Esophagus squamous epithelium (tissue), 5 donors: ENCODE measurements around the gene SORCS1. TPM values are rescaled to one million over a fixed set of nuclear protein-coding genes. Genes with fewer than 3 reads are reported as not detected.

Experiments
- DNase-seq: peaks from one replicate; lab custom pipeline; 2025; lab: John Stamatoyannopoulos, UW
- H3K27ac ChIP-seq, 4 donors: fragments of 200-600 bp; sonication (generic); one replicate each; pipeline ENCODE4 v1.5.1; 2016 to 2019; ENCODE audit warnings: mild to moderate bottlenecking in 1 of 4
- H3K27me3 ChIP-seq, 4 donors: fragments of 200-600 bp; sonication (generic); 1 replicate in 3 of 4; 2 replicates in 1 of 4; pipeline versions ENCODE4 v1.5.1 to v1.6.0; 2017 to 2021; ENCODE audit warnings: antibody characterized with exemption in 1 of 4
- H3K36me3 ChIP-seq, 3 donors: fragments of 200-600 bp; sonication (generic); one replicate each; pipeline ENCODE4 v1.5.1; 2016 to 2019
- H3K4me1 ChIP-seq, 3 donors: fragments of 200-600 bp; sonication (generic); one replicate each; pipeline ENCODE4 v1.5.1; 2017 to 2019
- H3K4me3 ChIP-seq, 4 donors: fragments of 200-600 bp; sonication (generic); 1 replicate in 3 of 4; 2 replicates in 1 of 4; pipeline ENCODE4 v1.5.1; 2016 to 2019; ENCODE audit warnings: mild to moderate bottlenecking in 2 of 4, moderate library complexity in 1 of 4
- H3K9me3 ChIP-seq, 3 donors: fragments of 200-600 bp; sonication (generic); one replicate each; pipeline ENCODE4 v1.5.1; 2016 to 2019
- POLR2A ChIP-seq, 4 donors: fragments of 450-650 bp; IDR thresholded peaks; one replicate each; pipeline ENCODE4 v1.6.1; 2017; ENCODE audit warnings: antibody characterized with exemption in 4 of 4, mild to moderate bottlenecking in 4 of 4, moderate library complexity in 3 of 4
- WGBS, 2 donors: methylation state at CpG; one replicate each; pipeline ENCODE4 v1.1.5; 2018; 5-methylcytosine and 5-hydroxymethylcytosine counted together
- intact Hi-C: fragments of 100-400 bp; cut with DNase I; formaldehyde crosslinking; loops from one replicate; pipeline ENCODE4 v1.15.0; 2022
- total RNA-seq, 4 donors: library from RNA; depleted of rRNA; stranded (reverse); fragments of >200 nt; gene quantifications; one replicate each; pipeline ENCODE4 v1.1.0, GENCODE V29; 2016
- TF ChIP-seq, protein P1 (sequence below), 6 experiments: fragments of 450-650 bp in 4 of 6; fragments of 200-600 bp in 2 of 6; sonication (generic) in 2 of 6; IDR thresholded peaks; one replicate each; pipeline ENCODE4 v1.5.1; 2016 to 2019; ENCODE audit warnings: antibody characterized with exemption in 6 of 6, mild to moderate bottlenecking in 4 of 6, moderate library complexity in 4 of 6
- donor health status: DM: yes; HTN: yes; CAD: no.

SORCS1 gene
- total RNA-seq, 4 donors from 2014 or later, result 0.88 to 4.8 (median 1.4) TPM; not detected in 1

DNA sequence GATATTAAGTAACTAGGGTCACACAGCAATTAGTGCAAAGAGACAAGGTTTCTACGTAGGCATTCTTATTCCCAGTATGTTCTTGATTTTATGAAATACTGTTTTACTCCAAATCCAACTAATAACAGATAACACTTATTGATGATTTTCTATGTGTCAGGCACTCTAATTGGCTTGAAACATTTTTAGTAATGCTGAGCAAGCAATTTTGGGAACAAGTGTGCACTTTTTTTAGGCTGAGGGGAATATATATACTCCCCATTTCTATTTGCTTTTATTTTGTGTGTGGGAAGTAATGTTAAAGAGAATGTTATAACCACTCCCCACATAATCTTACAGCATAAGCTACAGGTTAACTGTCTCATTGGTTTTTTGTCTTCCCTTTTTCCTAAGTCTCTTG is 4.2 kb upstream of the SORCS1 start:
- intact Hi-C loops, result no loop called here
- Histone ChIP-seq H3K4me1 (peaks cover 0 to 13% (median 0%) of the 10 kb centered on the region in 3 donors), H3K27ac (no peak overlapping the region), H3K36me3 (no peaks in the 10 kb centered on the region), H3K9me3 (no peaks in the 10 kb centered on the region), H3K4me3 (no peak overlapping the region), H3K27me3 (peaks cover 0 to 36% (median 0%) of the 10 kb centered on the region in 4 donors)
- TF ChIP-seq, protein P1, sequence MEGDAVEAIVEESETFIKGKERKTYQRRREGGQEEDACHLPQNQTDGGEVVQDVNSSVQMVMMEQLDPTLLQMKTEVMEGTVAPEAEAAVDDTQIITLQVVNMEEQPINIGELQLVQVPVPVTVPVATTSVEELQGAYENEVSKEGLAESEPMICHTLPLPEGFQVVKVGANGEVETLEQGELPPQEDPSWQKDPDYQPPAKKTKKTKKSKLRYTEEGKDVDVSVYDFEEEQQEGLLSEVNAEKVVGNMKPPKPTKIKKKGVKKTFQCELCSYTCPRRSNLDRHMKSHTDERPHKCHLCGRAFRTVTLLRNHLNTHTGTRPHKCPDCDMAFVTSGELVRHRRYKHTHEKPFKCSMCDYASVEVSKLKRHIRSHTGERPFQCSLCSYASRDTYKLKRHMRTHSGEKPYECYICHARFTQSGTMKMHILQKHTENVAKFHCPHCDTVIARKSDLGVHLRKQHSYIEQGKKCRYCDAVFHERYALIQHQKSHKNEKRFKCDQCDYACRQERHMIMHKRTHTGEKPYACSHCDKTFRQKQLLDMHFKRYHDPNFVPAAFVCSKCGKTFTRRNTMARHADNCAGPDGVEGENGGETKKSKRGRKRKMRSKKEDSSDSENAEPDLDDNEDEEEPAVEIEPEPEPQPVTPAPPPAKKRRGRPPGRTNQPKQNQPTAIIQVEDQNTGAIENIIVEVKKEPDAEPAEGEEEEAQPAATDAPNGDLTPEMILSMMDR (IDR thresholded peaks at IDR 0.05), result no peak
- no peak for TF ChIP-seq POLR2A (IDR thresholded peaks at IDR 0.05)
- no peak for DNase-seq
- WGBS, 2 donors, result 81 to 82% methylated on average over 1 of the region's 1 CpG

DNA sequence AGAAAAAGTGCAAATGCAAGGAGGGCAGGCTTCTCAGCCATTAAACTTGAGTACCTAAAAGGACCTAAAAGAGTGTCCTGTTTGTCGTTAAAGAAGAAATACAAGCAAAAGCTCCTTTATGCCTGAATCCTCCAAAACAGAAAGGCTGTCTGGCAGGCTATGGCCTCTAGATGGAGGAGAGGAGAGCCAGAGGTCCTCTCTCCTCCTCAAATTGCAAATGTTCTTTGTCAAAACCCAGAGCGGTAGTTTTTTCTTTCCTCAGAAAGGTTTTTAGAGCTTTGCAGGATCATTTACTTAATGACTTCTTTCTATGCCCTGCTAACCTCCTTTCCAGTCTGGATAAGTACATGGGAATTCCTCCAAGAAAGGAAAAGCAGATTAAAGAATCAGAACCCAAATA is 1.9 kb upstream of the SORCS1 start:
- no peak for TF ChIP-seq POLR2A (IDR thresholded peaks at IDR 0.05)
- TF ChIP-seq, protein P1 (IDR thresholded peaks at IDR 0.05), result no peak
- H3K9me3 ChIP-seq, result no peaks in the 10 kb centered on the region
- H3K27ac ChIP-seq, result no peak overlapping the region
- DNase-seq, result no peak
- peaks cover 0 to 58% (median 0%) of the 10 kb centered on the region in 4 donors for H3K27me3 ChIP-seq
- no peaks in the 10 kb centered on the region for H3K36me3 ChIP-seq
- intact Hi-C loops, result no loop called here
- H3K4me3 ChIP-seq, result no peak overlapping the region
- 61 to 64% methylated on average over 2 of the region's 2 CpGs for WGBS, 2 donors
- H3K4me1 ChIP-seq, result peaks cover 0 to 13% (median 0%) of the 10 kb centered on the region in 3 donors

DNA sequence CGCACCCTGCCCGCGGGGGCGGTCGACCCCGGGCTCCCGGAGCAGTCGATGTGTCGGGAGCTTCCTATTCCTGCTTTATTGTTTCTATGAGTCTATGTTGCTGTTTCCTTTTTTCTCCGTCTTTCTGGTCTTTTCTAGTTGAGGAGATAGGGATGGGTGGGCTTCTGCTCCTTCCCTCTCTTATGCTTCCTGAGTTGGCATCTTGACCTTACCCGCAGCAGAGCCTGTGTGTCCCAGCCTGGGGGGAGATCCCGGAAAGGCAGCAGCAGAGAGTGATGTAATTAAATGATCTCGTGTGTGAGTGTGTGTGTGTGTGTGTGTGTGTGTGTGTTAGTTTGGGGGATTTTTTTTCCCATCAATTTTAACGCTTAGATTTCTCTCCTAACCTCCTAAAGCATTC is 486 bp upstream of the SORCS1 start:
- H3K36me3 ChIP-seq, result no peaks in the 10 kb centered on the region
- H3K4me1 ChIP-seq, result peaks cover 0 to 13% (median 0%) of the 10 kb centered on the region in 3 donors
- no peaks in the 10 kb centered on the region for H3K9me3 ChIP-seq
- intact Hi-C loops, result no loop called here
- peak overlapping the region in 1 of 4 donors; percentile 54 for H3K27ac ChIP-seq
- WGBS, 2 donors, result 6 to 15% methylated on average over 8 to 13 of the region's 14 CpGs
- DNase-seq, result no peak
- peaks cover 0 to 63% (median 0%) of the 10 kb centered on the region in 4 donors for H3K27me3 ChIP-seq
- H3K4me3 ChIP-seq, result peak overlapping the region in 3 of 4 donors; percentile 26 to 62 (median 44)
- no peak for TF ChIP-seq POLR2A (IDR thresholded peaks at IDR 0.05)
- TF ChIP-seq, protein P1 (IDR thresholded peaks at IDR 0.05), result no peak

DNA sequence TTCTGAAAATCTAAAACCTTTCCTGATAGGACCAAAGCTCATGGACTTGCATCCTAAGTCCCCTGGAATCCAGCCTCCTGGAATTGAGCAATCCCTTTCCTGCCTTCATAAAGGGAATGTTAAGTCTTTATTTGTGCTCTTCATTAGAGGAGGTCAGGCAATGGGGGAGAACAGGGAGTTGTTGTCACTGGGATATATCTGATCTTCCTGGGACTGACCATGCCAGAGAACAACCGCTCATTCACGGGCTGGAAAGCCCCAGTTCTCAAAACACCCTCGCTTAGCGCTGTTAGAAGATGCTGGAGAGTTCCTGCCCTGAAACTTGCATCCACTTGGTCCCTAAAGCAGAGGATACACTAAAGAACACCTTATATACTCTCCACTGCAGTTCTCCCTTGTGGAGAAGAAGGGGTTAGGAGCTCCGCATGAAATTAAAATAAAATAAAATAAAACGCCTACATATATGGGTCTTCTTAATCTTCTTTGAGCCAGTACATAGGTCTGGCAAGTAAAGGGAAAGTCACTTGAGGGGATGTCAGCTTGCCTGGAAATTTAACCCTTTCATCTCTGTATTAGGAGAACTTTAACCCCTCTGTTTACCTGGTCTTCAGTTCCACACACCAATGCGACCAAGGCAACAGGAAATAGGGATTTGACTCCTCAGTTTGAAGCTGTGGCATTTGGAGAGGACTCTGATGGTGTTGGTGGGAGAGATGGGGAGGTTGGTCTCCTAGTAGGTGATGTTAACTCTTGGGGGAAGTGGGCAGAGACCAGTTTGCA is 1.2 kb downstream of the SORCS1 start:
- H3K27ac ChIP-seq, result peak overlapping the region in 1 of 4 donors; percentile 29
- WGBS, 2 donors, result 19 to 25% methylated on average over 5 to 7 of the region's 7 CpGs
- peaks cover 0 to 13% (median 0%) of the 10 kb centered on the region in 3 donors for H3K4me1 ChIP-seq
- TF ChIP-seq POLR2A (IDR thresholded peaks at IDR 0.05), result no peak
- TF ChIP-seq, protein P1 (IDR thresholded peaks at IDR 0.05), result no peak
- peak overlapping the region in 3 of 4 donors; percentile 26 to 62 (median 44) for H3K4me3 ChIP-seq
- no peaks in the 10 kb centered on the region for H3K9me3 ChIP-seq
- H3K27me3 ChIP-seq, result peaks cover 0 to 61% (median 0%) of the 10 kb centered on the region in 4 donors
- no peak for DNase-seq
- no peaks in the 10 kb centered on the region for H3K36me3 ChIP-seq
- intact Hi-C loops, result no loop called here

DNA sequence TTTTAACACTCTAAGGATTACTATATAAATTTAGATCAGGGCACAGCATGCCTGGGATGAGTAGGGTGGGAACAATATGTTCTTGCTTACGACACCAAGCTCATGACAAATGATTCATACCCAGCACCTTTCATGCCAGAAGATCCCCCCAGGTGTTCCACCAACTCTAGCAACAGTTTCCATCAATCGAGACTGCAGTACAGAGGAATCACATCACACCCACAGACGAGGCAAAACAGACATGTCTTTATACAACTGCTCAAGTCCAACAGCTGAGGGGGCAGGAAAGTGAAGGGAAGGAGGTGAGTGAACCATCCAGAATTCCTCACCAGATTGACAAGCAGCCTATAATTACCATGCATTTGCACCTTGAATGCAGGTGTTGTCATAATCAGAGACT is 3.6 kb downstream of the SORCS1 start:
- Histone ChIP-seq H3K36me3 (no peaks in the 10 kb centered on the region), H3K27me3 (peaks cover 0 to 48% (median 0%) of the 10 kb centered on the region in 4 donors), H3K4me1 (peaks cover 0 to 13% (median 0%) of the 10 kb centered on the region in 3 donors), H3K27ac (no peak overlapping the region), H3K4me3 (no peak overlapping the region), H3K9me3 (no peaks in the 10 kb centered on the region)
- TF ChIP-seq, protein P1 (IDR thresholded peaks at IDR 0.05), result no peak
- TF ChIP-seq POLR2A (IDR thresholded peaks at IDR 0.05), result no peak
- intact Hi-C loops, result no loop called here
- 25 to 38% methylated on average over 3 of the region's 3 CpGs for WGBS, 2 donors
- DNase-seq, result no peak
